Right ventricle myocardium inferior (tissue), 1 donor: ENCODE data around the gene TAOK3. TPM values are rescaled to one million over a fixed set of nuclear protein-coding genes. Genes with fewer than 3 reads are reported as not detected.
"Not testable (repeated sequence)": the region's sequence is repeated elsewhere in the genome, so short reads cannot be mapped to it uniquely, and the experiment has no call there.

Experiments used
- ATAC-seq: fragments of 200-7000 bp; cut with Tn5 transposase; one replicate; pipeline ENCODE4 v1.9.1; 2020; ENCODE audit warnings: mild to moderate bottlenecking, moderate library complexity
- DNase-seq: peaks from one replicate; pipeline ENCODE4 v3.0.0; 2021; ENCODE audit errors: missing footprints
- intact Hi-C: fragments of 100-400 bp; cut with DNase I; formaldehyde crosslinking; loops from one replicate; pipeline ENCODE4 v1.11.0; 2022
- total RNA-seq: library from RNA; stranded (reverse); fragmentation: NEBNext Ultra II Directional; extraction: Animal tissue kit (Norgen Biotek cat#: 25700); gene quantifications from one replicate; pipeline ENCODE4 v1.2.1, GENCODE V29; 2021
- donor health status: DM: no; HTN: yes; CAD: no; lungs with severe emphysema.

The TAOK3 gene
- total RNA-seq, 1 donor from 2014 or later: 20.3 TPM

DNA sequence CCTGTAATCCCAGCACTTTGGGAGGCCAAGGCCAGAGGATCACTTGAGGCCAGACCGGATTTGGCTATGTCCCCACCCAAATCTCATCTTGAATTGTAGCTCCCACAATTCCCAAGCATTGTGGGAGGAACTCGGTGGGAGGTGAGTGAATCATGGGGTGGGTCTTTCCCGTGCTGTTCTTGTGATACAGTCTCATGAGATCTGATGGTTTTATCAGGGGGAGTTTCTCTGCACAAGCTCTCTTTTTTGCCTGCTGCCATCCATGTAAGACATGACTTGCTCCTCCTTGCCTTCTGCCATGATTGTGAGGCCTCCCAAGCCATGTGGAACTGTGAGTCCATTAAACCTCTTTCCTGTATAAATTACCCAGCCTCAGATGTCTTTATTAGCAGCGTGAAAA is 18.2 kb downstream of the TAOK3 start:
- DNase-seq, intact Hi-C loops, ATAC-seq: not testable (repeated sequence)

GRCh38 chr12:118353721-118354120 is 19.0 kb downstream of the TAOK3 start:
- no peak for DNase-seq
- intact Hi-C loops: no loop called here
- no peak for ATAC-seq

GRCh38 chr12:118350908-118351559 is 21.7 kb downstream of the TAOK3 start:
- no peak for DNase-seq
- ATAC-seq: no peak
- intact Hi-C loops: no loop called here

GRCh38 chr12:118347916-118348315 is 24.8 kb downstream of the TAOK3 start:
- intact Hi-C loops: no loop called here
- no peak for ATAC-seq

DNA sequence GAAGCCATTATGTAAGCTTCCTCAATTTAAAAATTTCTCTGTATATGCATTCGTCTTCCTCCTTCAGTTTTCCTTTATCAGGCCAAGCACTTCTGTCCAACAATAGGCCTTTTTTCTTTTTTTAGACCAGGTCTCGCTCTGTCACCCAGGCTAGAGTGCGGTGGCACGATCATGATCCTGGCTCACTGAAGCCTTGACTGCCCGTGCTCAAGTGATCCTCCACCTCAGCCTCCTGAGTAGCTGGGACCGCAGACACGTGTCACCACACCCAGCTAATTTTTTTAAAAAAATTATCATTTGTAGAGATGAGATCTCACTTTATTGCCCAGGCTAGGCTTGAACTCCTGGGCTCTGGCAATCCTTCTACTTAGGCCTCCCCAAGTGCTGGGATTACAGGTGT is 25.8 kb downstream of the TAOK3 start:
- intact Hi-C loops: no loop called here
- ATAC-seq: no peak
- no peak for DNase-seq

More at GRCh38 chr12:118347916-118348315, 24.8 kb downstream of the TAOK3 start:
- no peak for DNase-seq

DNA sequence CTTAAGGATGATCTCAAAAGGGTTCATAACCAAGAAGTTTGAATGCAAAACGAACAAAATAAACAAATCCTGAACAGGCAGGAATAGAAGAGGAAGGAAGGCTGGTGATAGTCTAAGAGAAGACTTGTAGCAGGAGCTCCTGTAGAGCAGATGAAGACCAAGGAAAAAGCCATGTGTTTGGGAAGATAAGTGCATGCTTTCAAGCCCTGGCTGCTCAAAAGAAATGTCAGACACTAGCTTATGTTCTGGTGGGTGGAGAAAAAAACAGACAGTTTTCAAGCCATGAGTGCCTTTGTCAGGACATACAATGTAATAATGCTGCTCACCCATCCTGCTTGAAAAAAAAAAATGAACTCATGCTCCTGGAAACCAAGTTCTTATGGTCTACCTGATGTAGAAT is 27.4 kb downstream of the TAOK3 start:
- ATAC-seq: no peak
- intact Hi-C loops: no loop called here
- DNase-seq: no peak

GRCh38 chr12:118344829-118345228 is 27.9 kb downstream of the TAOK3 start:
- intact Hi-C loops: no loop called here

GRCh38 chr12:118342090-118342489 is 30.6 kb downstream of the TAOK3 start:
- intact Hi-C loops: no loop called here
- DNase-seq (no peak), ATAC-seq (no peak)

More at GRCh38 chr12:118344829-118345228, 27.9 kb downstream of the TAOK3 start:
- ATAC-seq (no peak), DNase-seq (no peak)

- ATAC-seq (no peak), DNase-seq (no peak)
- intact Hi-C loops: no loop called here
Observed at GRCh38 chr12:118337194-118337838, 35.4 kb downstream of the TAOK3 start.

DNA sequence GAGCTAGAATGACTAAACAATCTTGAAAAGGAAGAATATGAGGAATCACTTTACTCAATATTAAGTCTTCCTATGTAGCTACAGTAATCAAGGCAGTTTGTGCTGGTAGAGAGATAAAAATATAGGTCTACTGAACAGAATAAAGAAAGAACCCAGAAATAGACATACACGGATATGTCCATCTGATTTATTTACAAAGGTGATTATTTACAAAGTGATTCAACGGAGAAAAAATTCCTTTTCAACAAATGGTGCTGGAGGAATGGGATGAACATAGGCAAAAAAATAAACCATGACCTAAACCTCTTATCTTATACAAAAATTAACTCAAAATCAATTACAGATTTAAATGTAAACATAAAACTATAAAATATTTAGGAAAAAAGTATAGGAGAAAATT is 36.6 kb downstream of the TAOK3 start:
- ATAC-seq: no peak
- DNase-seq: no peak
- intact Hi-C loops: no loop called here

- intact Hi-C loops: no loop called here
- DNase-seq: no peak
- no peak for ATAC-seq
Observed at GRCh38 chr12:118334939-118335567, 37.7 kb downstream of the TAOK3 start.

DNA sequence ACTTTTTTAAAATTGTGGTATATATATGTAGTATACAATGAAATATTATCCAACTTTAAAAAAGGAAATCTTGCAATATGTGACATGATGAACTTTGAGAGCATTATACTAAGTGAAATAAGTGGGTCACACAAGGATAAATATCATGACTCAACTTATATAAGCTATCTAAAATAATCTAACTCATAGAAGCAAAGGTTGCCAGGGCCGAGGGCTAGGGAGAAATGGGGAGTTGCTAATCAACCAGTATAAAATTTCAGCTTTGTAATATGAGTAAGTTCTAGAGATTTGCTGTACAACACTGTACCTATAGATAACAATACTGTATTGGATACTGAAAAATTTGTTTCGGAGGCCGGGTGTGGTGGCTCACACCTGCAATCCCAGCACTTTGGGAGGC is 38.5 kb downstream of the TAOK3 start:
- DNase-seq (no peak), ATAC-seq (no peak)
- intact Hi-C loops: no loop called here

DNA sequence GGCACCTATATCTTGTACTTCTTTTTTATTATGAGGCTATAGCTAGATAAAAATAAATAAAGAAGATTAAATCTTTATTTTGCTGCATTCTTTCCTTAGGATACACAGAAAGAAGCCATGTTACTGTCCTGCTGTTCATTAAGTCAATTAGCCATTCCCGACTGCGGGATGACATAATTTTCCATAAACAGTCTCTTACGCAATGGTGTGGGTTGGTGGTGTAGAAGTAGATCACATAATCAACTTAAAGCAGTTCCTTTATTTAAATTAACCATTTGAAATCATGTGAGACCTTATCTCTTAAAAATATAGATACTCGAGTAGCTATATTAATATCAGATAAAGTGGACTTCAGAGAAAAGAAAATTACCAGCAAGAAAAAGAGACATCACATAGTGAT is 40.2 kb downstream of the TAOK3 start:
- intact Hi-C loops: no loop called here
- DNase-seq: no peak
- ATAC-seq: no peak

GRCh38 chr12:118330421-118331018 is 42.2 kb downstream of the TAOK3 start:
- ATAC-seq (peak; percentile 57), DNase-seq (no peak)
- intact Hi-C loops: no loop called here

DNA sequence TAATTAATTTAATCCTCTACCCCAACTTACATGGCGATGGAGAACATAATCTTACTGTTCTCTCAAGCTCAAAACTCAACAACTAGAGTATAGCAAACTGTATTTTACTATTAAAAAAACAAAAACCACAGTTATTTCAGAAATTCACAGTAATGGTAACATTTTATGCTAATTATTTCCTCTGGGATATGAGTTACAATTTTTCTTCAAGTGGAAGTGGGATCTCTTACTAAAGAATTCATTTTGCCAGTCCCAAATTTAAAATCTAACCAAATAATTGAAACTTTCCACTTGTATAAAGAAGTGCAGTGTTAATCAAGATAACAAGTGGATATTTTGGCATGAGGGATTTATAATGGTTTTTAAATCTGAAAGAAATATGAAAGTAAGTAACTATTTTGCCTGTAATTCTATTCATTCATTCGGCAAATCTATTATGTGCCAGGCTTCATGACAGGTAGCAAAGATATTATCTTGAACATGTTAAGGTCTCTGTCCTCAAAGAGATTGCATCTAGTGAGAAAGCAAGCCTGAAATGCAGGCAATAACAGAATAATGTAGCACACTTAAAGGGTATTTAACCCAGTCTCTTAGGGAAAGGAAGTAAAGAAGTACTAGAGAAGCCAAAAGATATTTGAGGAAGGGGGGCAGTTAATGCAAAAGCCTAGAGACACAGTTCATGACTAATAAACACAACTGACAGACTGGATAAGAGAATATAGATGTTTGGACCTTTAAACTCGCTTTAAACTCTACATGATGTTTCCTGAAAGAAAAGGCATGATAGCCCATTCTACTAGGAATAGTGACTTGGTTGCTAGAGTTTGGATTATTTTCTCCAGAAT is 44.0 kb downstream of the TAOK3 start:
- ATAC-seq (no peak), DNase-seq (no peak)
- intact Hi-C loops: no loop called here

- no peak for DNase-seq
- intact Hi-C loops: no loop called here
- no peak for ATAC-seq
Observed at GRCh38 chr12:118327391-118327790, 45.3 kb downstream of the TAOK3 start.

DNA sequence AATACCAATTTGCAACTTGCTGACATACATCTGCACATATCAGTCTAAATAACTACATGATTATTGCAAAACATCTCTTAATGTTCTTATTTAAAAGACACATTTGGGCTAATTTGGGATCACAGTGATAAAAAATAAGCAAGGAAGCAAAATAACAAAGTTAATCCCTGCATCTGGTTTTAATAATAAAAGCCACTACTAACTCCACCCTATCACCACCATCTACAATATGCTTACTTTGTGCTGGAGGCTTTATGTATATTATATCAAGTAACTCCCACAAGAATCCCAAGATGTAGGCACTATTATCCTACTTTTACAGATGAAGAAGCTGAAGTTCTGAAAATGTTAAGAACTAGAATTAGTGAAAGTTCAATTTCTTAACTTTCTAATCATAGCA is 45.7 kb downstream of the TAOK3 start:
- intact Hi-C loops: no loop called here
- ATAC-seq: no peak

GRCh38 chr12:118325081-118325480 is 47.6 kb downstream of the TAOK3 start:
- ATAC-seq: no peak
- no peak for DNase-seq
- intact Hi-C loops: no loop called here

More for the DNA sequence above, 45.7 kb downstream of the TAOK3 start:
- no peak for DNase-seq

DNA sequence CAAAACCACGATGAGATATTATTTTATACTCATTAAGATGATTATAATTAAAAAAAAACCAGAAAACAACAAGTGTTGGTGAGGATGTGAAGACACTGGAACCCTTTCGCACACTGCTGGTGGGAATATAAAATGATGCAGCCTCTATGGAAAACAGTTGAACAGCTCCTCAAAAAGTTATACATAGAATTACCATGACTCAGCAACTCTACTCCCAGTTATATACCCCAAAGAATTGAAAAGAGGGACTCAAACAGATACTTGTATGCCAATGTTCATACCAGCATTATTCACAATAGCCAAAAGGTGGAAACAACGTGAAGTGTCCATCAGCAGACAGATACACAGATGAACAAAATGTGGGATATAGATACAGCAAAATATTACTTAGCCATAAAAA is 53.1 kb downstream of the TAOK3 start:
- DNase-seq (no peak), ATAC-seq (no peak)
- intact Hi-C loops: no loop called here
